K562 treated with DMSO at 1 percent for 4 hours (cell line): Measurements from ENCODE around the gene COL6A5. TPM values are rescaled to one million over a fixed set of nuclear protein-coding genes. Genes with fewer than 3 reads are reported as not detected.

Experiments used
- total RNA-seq: library from RNA; unstranded; fragments of 300-600 nt; gene quantifications from 2 replicates; pipeline ENCODE4 v1.2.3, GENCODE V29; 2022; ENCODE audit not compliant: insufficient read depth

Gene COL6A5
- 1.6 and 4.8 TPM in 2 replicates for total RNA-seq

GRCh38 chr3:130345487-130346079, at the start of gene COL6A5:
Gene COL6A5 (plus strand): TSS chr3:130345672. CDS start chr3:130373639, 27,967 bp downstream.

GRCh38 chr3:130516645-130517512, 171.4 kb downstream of the COL6A5 start, which contains the start of gene COL6A6:
Gene COL6A6 (plus strand): TSS chr3:130517177. CDS start chr3:130560365, 43,188 bp downstream.

Other genes starting within 250 kb of the COL6A5 start
- not detected in 2 replicates for gene COL6A6, start 171.5 kb downstream of the COL6A5 start, total RNA-seq